ENCODE results near the gene PGA5.
"Not testable (repeated sequence)": the region's sequence is repeated elsewhere in the genome, so short reads cannot be mapped to it uniquely, and the experiment has no call there.

PGA5 gene

DNA sequence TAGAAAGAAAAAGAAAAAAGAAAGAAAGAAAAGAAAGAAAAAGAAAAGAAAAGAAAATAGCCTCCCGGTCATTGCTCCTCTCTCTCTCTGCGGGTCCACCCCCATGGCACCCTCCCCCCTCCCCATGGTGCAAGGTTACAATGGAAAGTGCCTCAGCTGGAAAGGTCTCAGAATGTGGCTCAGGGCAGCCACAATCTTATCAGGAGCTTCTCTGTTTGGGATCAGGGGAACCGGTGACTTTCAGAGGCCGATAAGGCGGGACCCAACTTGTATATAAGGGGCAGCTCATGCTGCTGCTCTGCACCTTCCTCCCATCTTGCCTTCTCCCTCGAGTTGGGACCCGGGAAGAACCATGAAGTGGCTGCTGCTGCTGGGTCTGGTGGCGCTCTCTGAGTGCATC is at the start of gene PGA5:
Gene PGA5 (plus strand): TSS at position 301 of the 400 bp plus-strand sequence. CDS start 52 bp downstream, at position 353.
- DNase-seq (ENCODE audit: low spot score): not testable (repeated sequence)

DNA sequence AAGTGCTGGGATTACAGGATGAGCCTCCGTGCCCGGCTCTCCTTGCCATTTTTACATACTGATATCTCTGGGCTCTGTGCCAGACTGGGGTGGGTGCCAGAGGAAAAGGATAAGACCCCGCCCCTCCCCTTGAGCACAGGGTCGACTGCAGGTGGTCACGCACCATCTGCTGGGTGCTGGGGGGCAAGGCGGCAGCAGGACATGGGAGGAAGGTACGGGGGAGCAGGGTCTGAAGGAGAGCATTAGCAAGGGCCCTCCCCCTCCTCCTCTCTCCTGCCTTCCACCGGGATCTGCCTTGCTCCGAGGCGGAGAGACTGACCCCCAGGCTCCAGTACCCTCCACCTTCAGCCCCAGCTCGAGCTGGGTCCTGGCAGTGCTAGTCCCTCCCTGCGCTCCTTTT is 47.4 kb upstream of the PGA5 start:
- no peak for DNase-seq (ENCODE audit: low spot score)

DNA sequence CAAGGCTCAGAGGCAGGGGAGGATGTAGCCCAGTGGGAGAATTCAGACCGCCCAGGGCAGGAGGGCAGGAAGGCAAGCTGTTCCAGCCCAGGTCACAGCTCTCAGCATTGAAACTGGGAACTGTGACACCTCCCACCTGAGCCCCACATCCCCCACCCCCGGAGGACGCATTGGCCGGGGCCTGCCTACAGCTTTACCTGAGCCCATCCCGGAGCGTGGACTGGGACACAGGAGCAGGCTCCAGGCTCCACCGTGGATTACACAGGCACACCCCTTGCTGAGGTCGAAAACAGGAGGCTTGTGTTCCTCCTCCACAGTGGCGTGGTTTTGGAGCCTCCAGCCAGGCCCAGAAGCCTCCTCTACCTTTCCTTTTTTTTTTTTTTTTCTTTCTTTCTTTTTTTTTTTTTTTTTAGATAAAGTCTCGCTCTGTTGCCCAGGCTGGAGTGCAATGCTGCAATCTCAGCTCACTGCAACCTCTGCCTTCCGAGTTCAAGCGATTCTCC is 46.8 kb upstream of the PGA5 start:
- DNase-seq (ENCODE audit: low spot score): no peak

DNA sequence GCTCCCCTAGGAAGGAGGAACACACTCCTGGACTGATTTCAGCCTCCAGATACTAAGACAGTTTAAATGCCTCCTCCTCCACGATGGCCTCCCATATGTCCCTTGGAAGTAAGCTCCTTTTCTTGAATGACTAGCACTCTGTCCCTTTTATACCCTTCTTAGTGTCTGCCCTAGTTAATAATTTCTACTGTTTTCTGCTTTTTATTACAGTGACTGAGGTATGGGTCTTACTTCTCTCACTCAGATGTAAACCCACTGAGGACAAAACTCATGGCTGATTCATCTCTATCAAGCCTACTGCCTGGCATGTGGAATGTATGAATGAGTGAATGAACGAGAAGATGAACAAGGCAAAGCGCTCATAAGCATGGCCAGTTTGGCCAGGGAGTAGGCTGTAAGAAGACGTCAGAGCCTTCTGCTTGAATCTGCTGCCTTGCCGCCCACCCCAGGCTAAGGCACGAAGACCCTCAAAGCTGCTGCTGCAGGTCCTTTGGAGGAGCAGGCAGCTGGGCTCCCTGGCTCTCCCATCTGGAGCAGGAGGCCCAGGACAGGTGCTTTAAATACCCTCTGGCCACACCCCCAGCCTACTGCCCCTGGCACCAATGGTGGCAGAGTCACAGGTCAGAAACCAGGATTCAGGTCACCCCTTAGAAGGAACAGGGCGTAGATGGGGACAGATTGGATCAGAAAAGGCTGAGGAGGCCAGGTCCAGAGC is 45.8 kb upstream of the PGA5 start:
- no peak for DNase-seq (ENCODE audit: low spot score)

DNA sequence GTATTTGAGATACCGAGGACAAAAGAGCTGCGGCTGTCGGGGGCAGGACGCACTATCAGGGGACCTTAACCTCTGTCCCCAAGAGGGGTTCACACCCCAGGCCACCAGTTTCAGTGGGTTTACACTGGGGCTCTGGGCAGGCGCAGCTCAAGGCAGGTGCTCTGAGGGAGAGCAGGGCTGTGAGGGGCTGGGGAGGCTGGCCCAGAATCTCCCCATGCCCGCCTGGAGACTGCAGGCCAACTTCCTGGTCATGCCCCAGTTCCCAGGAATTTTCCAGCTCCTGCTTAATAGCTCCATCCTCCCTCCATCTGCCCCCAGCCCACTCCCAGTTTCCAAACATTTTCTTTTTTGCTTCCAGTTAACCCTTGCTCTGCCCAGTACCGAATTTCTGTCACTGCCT is 45.3 kb upstream of the PGA5 start:
- no peak for DNase-seq (ENCODE audit: low spot score)

DNA sequence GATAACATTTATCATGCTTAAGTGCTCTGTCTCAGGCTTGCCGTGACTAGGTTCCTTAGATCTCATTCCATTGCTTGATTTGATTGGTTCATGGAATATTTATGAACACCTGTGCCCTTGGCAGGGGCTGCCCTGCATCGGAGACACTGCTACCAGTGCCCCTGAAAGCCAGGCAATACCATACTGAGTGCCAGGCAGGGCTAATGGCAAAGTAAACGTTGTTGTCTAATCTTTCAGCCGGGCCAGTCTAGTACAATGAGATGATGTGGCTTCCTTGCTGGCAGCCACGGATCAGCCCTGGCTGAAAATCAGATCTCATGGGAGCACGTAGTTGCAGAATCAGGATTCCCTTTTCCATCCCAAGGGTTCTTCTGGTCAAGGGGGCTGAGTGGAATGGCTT is 42.6 kb upstream of the PGA5 start:
- no peak for DNase-seq (ENCODE audit: low spot score)

DNA sequence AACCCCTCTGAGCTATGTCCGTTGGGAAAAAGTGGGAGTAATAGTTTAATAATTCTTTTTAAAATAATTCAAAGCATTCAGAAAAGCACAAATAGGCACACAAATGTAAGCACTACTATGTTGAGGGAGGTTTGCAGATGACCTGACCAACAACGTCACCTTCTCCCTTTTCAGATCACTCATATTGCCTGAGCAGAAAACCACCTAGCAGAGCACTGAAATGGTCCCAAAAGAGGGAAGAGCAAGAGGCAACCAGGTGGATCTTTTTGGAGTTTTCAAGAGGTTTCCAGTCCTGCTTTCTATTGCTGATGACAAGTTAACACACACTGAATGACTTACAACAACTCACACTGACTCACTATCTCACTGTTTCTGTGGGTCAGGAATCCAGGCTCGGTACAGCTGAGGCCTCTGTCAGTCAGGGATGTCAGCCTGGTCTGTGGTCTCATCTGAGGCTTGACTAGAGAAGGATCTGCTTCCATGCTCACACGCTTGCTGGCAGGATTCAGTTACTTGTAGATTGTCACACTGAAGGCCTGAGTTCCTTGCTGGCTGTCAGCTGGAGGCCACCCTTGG is 41.9 kb upstream of the PGA5 start:
- no peak for DNase-seq (ENCODE audit: low spot score)

DNA sequence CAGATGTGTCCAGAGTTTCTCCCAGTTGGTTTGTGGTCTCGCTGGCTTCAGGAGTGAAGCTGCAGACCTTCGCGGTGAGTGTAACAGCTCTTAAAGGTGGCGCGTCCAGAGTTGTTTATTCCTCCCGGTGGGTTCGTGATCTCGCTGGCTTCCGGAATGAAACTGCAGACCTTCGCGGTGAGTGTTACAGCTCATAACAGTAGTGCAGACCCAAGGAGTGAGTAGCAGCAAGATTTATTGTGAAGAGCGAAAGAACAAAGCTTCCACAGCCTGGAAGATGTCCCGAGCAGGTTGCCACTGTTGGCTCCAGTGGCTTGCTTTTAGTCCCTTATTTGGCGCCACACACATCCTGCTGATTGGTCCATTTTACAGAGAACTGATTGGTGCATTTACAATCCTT is 39.5 kb upstream of the PGA5 start:
- DNase-seq (ENCODE audit: low spot score): no peak

DNA sequence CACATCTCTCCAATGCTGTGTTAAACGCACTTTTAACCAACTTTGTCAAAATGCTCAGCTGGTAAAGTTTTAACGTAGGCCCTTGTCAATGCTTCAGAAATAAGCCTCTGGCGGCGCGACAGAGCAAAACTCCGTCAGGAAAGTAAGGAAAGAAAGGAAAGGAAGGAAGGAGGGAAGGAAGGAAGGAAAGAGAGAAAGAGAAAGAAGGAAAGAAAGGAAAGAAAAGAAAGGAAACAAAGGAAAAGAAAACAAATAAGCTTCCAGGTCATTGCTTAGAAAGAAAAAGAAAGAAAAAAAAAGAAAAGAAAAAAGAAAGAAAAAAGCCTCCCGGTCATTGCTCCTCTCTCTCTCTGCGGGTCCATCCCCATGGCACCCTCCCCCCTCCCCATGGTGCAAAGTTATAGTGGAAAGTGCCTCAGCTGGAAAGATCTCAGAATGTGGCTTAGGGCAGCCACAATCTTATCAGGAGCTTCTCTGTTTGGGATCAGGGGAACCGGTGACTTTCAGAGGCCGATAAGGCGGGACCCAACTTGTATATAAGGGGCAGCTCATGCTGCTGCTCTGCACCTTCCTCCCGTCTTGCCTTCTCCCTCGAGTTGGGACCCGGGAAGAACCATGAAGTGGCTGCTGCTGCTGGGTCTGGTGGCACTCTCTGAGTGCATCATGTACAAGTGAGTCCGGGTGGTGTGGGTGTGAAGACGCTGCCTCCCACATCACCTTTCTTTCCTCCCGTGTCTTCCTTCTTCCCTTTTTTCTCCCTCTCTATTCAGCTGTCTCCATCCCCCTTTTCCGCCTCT is 37.8 kb upstream of the PGA5 start, which contains the start of gene PGA3:
Gene PGA3 (plus strand): TSS at position 566 of the 797 bp plus-strand sequence. CDS start 50 bp downstream, at position 616.
- DNase-seq (ENCODE audit: low spot score): not testable (repeated sequence)

DNA sequence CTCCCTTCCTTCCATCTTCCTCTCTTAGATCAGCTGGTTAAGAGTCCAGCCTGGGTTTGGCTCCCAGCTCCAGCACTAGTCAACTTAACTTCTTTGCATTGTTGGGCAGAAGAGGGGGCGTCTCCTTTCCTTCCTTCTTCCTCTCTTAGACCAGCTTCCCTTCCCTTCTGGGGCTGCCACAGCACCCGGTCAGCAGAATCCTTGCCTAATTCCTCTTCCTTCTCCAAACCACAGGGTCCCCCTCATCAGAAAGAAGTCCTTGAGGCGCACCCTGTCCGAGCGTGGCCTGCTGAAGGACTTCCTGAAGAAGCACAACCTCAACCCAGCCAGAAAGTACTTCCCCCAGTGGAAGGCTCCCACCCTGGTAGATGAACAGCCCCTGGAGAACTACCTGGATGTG is 37.1 kb upstream of the PGA5 start:
- not testable (repeated sequence) for DNase-seq (ENCODE audit: low spot score)

DNA sequence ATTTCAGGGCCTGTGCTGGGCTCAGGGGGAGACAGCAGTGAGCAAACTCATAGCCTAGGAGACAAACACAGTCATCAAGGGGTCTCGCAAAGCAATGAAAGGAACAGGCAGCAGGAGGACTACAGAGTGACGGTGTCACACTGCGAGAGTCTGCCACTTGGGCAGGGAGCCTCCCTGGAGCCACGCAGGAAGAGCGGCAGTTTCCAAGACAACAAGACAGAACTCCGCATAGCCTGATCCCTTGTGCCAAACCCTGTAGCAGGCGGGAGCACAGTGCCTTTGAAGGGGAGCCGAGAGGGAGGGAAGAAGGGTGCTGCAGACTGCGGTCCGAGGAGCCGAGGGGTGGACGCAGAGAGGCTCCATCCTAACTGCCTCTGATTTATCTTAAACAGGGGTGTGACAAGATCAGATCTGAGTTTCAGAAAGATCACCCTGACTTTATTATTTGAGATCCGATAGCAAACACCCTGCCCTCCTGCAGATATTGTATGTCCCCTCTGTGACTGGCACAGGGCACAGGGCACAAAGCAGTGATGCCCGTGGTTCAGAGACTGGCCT is 36.4 kb upstream of the PGA5 start:
- DNase-seq (ENCODE audit: low spot score): not testable (repeated sequence)

DNA sequence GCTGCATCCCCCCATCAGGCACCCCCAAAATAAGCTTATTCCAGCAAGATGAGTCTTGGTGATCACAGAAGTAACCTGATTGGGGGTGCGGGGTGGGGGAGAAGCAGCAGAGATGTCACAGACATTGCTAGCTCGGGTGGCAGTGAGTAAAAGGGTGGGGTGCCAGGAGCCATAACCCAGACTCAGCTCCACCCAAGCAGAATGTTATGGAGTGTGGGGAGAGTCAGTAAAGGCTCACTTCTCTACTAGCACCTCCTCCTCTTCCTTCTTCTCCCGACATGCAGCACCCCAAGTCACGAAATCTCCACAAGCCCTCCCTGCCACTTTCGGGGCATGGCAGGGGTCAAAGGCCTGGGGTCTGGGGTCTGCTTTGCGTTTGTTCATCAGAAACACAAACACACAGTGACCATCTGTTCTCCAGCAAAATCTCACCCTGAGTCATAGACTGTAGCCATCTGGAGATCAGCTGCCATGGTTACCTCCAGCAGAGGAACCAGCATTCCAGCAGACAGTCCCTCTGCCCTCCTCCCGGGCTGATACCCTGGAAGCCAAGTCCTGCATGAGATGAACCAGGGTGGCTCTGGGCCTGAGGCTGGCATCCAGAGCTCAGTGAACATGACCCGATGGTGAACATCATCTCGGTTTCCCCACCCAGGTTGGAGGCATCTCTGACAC is 33.2 kb upstream of the PGA5 start:
- DNase-seq (ENCODE audit: low spot score): not testable (repeated sequence)

DNA sequence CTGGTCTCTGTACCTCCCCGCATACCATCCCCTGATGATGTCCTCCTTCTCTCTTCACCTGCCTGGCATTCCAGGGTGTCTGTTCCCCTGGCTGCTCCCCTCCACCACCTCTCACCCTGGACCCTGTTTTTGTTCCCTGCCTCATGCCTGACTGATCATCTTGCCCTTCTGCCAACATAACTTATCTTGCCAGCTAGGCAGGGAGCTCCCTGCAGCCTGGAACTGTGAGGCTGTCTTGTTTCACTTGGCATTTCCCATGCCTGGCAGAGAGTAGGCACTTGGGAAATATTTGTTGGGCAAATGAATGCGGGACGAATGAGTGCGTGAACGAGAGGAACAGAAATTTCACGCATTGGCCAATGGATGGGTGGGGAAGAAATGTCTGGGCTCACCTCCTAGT is 30.3 kb upstream of the PGA5 start:
- DNase-seq (ENCODE audit: low spot score): not testable (repeated sequence)

DNA sequence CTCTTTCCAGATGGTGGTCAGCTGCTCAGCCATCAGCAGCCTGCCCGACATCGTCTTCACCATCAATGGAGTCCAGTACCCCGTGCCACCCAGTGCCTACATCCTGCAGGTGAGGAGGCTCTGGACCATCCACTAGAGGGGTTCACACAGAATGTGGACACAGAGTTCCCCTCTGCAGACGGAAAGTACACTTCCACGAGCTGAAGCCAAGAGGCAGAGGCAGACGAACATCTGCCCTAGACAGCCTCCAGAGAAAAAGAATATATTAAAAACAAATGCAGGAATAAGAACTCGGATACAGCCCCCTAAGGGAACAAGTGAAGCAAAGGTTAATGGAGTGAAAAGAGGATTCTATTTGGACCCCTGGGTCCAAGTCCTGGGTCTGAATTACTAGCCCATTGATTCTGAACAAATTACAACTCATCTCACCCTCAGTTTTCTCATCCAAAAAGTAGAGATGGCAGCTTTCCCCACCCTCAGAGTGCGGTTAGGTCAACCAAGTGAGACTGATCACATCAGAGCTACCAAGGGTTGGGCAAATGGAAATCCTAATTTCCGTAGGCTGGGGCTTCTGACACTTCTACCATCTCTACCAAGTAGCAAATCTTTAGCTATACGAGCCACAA is 29.5 kb upstream of the PGA5 start:
- not testable (repeated sequence) for DNase-seq (ENCODE audit: low spot score)

DNA sequence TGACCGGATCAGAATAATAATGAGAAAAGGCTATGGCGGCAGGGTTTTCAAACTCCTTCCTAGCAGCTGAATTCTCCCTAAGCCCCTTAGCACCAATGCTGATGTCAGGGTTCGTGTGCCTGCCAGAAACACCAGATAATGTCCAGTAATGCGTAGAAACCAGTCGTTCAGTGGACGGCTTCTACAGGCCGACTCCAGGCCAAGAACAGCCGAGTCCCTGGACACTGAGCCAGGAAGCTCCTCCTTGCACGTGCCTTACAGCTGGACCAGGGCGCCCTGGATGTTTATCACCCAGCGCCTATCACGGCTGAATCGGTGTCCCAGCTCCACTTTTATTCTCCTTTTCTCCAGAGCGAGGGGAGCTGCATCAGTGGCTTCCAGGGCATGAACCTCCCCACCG is 28.8 kb upstream of the PGA5 start:
- DNase-seq (ENCODE audit: low spot score): not testable (repeated sequence)

DNA sequence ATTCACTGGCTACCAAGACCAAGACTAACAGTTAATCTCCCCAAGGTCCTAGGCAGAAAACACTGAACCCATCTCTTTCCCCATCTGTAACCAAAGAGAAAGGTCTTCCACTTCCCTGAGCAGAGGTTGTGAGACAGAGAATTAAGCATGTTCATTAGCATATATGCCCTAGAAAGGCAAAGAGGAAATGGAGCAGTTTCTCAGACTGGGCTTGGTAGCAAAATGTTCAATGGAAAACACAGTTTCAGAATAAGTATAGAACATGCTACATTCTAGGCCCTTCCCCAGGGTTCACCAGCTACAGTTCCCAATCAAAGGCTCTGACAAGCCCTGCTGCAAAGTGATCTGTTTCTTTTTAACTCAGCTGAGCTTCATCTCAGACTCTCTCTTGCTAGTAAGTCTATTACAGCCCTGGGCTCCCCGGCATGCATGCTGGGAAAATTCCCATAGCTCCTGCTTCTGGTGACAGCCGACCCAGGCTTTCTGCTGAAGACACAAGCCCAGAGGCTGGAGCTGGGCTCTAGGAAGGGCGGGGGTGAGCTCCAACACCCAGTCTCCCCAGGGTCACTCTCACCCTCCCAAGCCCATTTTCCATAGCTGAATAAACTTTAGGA is 27.2 kb upstream of the PGA5 start:
- not testable (repeated sequence) for DNase-seq (ENCODE audit: low spot score)

DNA sequence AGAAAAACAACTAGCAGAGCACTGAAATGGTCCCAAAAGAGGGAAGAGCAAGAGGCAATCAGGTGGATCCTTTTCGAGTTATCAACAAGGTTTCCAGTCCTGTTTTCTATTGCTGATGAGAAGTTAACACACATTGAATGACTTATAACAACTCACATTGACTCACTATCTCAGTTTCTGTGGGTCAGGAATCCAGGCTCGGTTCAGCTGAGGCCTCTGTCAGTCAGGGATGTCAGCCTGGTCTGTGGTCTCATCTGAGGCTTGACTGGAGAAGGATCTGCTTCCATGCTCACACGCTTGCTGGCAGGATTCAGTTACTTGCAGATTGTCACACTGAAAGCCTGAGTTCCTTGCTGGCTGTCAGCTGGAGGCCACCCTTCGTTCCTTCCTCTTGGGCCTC is 22.7 kb upstream of the PGA5 start:
- DNase-seq (ENCODE audit: low spot score): not testable (repeated sequence)

DNA sequence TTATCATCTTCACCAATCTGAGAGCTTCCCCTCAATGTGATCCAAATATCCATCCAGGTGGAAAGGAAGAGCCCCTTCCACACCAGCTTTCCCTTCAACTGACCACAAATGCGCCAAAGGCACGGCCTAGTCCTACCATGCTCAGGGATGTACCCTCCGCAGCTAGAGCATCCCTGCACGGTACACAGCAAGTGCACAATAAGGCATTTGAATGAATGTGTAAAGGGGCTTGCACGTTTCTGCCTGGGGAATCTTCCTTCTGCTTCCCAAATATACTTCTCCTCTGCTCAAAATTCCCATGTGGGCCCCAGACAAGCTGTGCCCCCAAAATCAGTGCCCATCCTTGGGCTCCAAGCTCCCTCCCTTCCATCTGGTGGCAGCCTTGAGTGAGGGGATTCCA is 22.0 kb upstream of the PGA5 start:
- DNase-seq (ENCODE audit: low spot score): not testable (repeated sequence)

DNA sequence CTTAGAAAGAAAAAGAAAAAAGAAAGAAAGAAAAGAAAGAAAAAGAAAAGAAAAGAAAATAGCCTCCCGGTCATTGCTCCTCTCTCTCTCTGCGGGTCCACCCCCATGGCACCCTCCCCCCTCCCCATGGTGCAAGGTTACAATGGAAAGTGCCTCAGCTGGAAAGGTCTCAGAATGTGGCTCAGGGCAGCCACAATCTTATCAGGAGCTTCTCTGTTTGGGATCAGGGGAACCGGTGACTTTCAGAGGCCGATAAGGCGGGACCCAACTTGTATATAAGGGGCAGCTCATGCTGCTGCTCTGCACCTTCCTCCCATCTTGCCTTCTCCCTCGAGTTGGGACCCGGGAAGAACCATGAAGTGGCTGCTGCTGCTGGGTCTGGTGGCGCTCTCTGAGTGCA is 18.9 kb upstream of the PGA5 start, which contains the start of gene PGA4:
Gene PGA4 (plus strand): TSS at position 301 of the 400 bp plus-strand sequence. CDS start 54 bp downstream, at position 355.
- not testable (repeated sequence) for DNase-seq (ENCODE audit: low spot score)

DNA sequence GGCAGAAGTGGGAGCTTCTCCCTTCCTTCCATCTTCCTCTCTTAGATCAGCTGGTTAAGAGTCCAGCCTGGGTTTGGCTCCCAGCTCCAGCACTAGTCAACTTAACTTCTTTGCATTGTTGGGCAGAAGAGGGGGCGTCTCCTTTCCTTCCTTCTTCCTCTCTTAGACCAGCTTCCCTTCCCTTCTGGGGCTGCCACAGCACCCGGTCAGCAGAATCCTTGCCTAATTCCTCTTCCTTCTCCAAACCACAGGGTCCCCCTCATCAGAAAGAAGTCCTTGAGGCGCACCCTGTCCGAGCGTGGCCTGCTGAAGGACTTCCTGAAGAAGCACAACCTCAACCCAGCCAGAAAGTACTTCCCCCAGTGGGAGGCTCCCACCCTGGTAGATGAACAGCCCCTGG is 18.3 kb upstream of the PGA5 start:
- not testable (repeated sequence) for DNase-seq (ENCODE audit: low spot score)

Measured in CD4-positive, alpha-beta T cell treated with Interleukin-6 at 100 ng/mL for 8 hours (primary cell).